WTC11 (cell line): ENCODE results near the gene PHACTR3.

Source experiments
- ATF2 ChIP-seq: sonication (generic); formaldehyde crosslinking; IDR thresholded peaks from 2 replicates; pipeline ENCODE4 v1.8.1; 2022; ENCODE audit warnings: low read depth, missing genetic modification reagents, borderline replicate concordance
- CTCF ChIP-seq: fragments of 200-600 bp; IDR thresholded peaks from 2 replicates; pipeline ENCODE4 v1.8.0; 2022; ENCODE audit warnings: antibody characterized with exemption
- ETV6 ChIP-seq: sonication (generic); formaldehyde crosslinking; IDR thresholded peaks from 2 replicates; pipeline ENCODE4 v1.8.1; 2022; ENCODE audit warnings: mild to moderate bottlenecking, missing genetic modification reagents
- IRF2 ChIP-seq: sonication (generic); formaldehyde crosslinking; IDR thresholded peaks from 2 replicates; pipeline ENCODE4 v1.8.0; 2022; ENCODE audit warnings: low read depth, missing genetic modification reagents, borderline replicate concordance
- JUN ChIP-seq: sonication (generic); formaldehyde crosslinking; IDR thresholded peaks from 2 replicates; pipeline ENCODE4 v1.8.0; 2023; ENCODE audit warnings: mild to moderate bottlenecking, missing genetic modification reagents
- OVOL2 ChIP-seq: fragments of 250-450 bp; sonication (Bioruptor Pico); IDR thresholded peaks from 2 replicates; pipeline ENCODE4 v1.9.0; 2021; ENCODE audit warnings: mild to moderate bottlenecking, borderline replicate concordance
- TEAD1 ChIP-seq: sonication (generic); formaldehyde crosslinking; IDR thresholded peaks from 2 replicates; pipeline ENCODE4 v1.8.0; 2022; ENCODE audit warnings: mild to moderate bottlenecking, missing genetic modification reagents
- ZNF121 ChIP-seq: sonication (generic); formaldehyde crosslinking; IDR thresholded peaks from 2 replicates; pipeline ENCODE4 v1.8.0; 2023; ENCODE audit warnings: missing genetic modification reagents
- TF ChIP-seq, protein P1 (sequence below): sonication (generic); formaldehyde crosslinking; IDR thresholded peaks from 2 replicates; pipeline ENCODE4 v1.8.1; 2022; ENCODE audit warnings: mild to moderate bottlenecking, moderate library complexity, missing genetic modification reagents

DNA sequence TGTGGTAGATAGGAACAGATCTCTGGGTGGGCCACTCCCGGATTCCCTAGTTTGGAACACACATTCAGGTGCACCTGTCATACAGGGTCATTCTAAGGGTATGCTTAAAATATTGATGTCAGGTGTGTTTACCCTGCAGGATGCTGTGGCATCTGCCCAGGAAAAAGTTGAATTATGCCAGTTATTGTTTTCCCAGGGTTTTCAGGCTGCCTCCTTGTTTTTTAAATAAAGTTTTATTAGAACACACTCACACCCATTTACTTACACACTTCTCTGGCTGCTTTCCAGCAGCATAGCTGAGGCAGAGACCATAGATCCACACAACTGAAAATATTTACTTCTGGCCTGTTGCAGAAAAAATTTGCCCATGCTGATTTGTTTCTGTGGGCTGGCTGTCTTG lies 76.5 kb downstream of the PHACTR3 start:
- TF ChIP-seq ETV6 (CRISPR knock-in tag) (no peak), OVOL2 (no peak), CTCF (no peak), JUN (CRISPR knock-in tag) (no peak), ATF2 (CRISPR knock-in tag) (no peak), IRF2 (CRISPR knock-in tag) (no peak), ZNF121 (CRISPR knock-in tag) (no peak), TEAD1 (CRISPR knock-in tag) (no peak)
- TF ChIP-seq, protein P1, sequence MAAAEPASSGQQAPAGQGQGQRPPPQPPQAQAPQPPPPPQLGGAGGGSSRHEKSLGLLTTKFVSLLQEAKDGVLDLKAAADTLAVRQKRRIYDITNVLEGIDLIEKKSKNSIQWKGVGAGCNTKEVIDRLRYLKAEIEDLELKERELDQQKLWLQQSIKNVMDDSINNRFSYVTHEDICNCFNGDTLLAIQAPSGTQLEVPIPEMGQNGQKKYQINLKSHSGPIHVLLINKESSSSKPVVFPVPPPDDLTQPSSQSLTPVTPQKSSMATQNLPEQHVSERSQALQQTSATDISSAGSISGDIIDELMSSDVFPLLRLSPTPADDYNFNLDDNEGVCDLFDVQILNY = no peak
